Retinal pigment epithelial cell (primary cell): ENCODE data around the gene PRSS48.
"Not testable (repeated sequence)": the region's sequence is repeated elsewhere in the genome, so short reads cannot be mapped to it uniquely, and the experiment has no call there.

Experiments
- DNase-seq: peaks from one replicate; pipeline ENCODE4 v3.0.0-alpha.2; 2010; ENCODE audit warnings: low read depth
- H3K4me3 ChIP-seq: 2 replicates; pipeline ENCODE4 v1.5.1; 2011; ENCODE audit warnings: mild to moderate bottlenecking, low read length, control low read depth, moderate library complexity
- TF ChIP-seq, protein P1 (sequence below): conservative IDR thresholded peaks from 2 replicates; pipeline ENCODE4 v1.5.1; 2011; ENCODE audit warnings: low read depth, low read length, control low read depth, inconsistent platforms

The PRSS48 gene

GRCh38 chr4:151250706-151251105, 26.3 kb upstream of the PRSS48 start:
- H3K4me3 ChIP-seq = no peak overlapping the region
- no peak for DNase-seq
- TF ChIP-seq, protein P1, sequence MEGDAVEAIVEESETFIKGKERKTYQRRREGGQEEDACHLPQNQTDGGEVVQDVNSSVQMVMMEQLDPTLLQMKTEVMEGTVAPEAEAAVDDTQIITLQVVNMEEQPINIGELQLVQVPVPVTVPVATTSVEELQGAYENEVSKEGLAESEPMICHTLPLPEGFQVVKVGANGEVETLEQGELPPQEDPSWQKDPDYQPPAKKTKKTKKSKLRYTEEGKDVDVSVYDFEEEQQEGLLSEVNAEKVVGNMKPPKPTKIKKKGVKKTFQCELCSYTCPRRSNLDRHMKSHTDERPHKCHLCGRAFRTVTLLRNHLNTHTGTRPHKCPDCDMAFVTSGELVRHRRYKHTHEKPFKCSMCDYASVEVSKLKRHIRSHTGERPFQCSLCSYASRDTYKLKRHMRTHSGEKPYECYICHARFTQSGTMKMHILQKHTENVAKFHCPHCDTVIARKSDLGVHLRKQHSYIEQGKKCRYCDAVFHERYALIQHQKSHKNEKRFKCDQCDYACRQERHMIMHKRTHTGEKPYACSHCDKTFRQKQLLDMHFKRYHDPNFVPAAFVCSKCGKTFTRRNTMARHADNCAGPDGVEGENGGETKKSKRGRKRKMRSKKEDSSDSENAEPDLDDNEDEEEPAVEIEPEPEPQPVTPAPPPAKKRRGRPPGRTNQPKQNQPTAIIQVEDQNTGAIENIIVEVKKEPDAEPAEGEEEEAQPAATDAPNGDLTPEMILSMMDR = no peak

DNA sequence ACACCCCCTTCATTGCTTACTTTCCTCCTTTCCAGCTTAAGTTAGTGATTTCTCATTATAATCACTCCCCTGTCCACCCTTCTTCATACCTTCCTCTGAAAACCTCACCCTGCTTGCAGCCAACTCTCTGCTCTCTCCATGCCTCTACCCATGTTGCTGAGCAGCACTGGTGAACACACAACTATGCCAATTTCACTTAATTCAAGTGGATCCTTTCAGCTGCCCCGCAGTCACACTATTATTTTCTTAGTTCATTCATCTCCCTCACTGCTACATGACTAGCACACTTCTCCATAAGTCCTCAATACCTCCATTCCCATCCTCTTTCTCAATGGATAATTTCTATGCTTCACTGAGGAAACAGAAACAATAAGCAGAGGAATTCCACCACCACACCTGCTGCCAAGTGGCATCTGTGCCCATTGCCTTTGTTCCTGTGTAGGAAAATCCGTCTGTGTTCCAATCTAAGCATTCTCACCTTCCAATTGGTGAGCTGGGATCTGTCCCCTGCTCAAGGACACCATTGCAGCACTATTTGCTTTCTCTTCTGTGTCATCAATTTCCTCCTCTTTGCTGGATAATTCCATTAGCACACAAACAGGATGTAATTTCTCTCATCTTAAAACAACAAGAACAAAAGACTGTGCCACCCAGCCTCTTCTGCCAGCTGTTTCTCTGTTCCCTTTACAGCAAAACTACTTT, 25.2 kb upstream of the PRSS48 start:
- no peak overlapping the region for H3K4me3 ChIP-seq
- TF ChIP-seq, protein P1 = no peak
- no peak for DNase-seq

DNA sequence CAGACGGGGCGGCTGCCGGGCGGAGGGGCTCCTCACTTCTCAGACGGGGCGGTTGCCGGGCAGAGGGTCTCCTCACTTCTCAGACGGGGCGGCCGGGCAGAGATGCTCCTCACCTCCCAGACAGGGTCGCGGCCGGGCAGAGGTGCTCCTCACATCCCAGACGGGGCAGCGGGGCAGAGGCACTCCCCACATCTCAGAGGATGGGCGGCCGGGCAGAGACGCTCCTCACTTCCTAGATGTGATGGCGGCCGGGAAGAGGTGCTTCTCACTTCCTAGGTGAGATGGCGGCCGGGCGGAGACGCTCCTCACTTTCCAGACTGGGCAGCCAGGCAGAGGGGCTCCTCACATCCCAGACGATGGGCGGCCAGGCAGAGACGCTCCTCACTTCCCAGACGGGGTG, 21.7 kb upstream of the PRSS48 start:
- not testable (repeated sequence) for DNase-seq, H3K4me3 ChIP-seq

- DNase-seq, H3K4me3 ChIP-seq: not testable (repeated sequence)
These were observed 21.3 kb upstream of the PRSS48 start for GRCh38 chr4:151255680-151256079.

GRCh38 chr4:151256134-151256533, 20.8 kb upstream of the PRSS48 start:
- no peak for DNase-seq
- TF ChIP-seq, protein P1 = no peak
- H3K4me3 ChIP-seq = no peak overlapping the region

DNA sequence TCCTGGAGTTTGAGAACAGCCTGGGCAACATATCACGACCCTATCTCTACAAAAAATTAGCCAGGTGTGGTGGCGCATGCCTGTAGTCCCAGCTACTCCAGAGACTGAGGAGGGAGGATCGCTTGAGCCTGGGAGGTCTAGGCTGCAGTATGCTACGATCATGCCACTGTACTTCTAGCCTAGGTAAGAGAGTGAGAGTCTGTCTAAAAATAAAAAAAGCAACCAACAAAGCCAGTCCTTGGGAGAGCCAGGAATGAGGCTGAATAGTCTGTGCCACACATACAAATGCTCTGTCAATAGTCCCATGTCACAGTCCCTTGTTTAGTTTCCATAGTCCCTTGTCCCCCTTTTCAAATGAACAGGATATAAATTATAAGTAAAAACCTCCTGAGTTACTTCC, 19.3 kb upstream of the PRSS48 start:
- TF ChIP-seq, protein P1 = no peak
- no peak for DNase-seq
- no peak overlapping the region for H3K4me3 ChIP-seq

DNA sequence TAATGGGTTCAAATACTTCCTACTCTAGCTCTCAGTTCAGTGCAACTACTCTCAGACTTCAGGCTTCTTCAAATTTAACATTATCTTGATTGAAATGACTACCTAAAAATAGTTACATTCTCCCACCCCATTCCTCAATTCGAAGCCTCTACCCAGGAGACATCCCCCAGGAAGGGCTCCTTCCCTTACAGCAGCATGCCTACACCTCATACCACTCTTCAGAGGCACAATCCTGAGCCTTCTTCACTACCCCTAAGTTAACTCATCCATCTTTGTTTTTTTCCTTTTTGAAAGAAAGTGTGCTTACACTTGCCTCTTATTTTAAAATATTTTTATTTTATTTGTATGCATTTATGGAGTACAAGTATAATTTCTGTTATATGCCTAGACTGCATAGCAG, 17.2 kb upstream of the PRSS48 start:
- TF ChIP-seq, protein P1 = no peak
- no peak for DNase-seq
- H3K4me3 ChIP-seq = no peak overlapping the region

- DNase-seq = no peak
- H3K4me3 ChIP-seq = no peak overlapping the region
- TF ChIP-seq, protein P1 = no peak
These were observed 16.4 kb upstream of the PRSS48 start for GRCh38 chr4:151260526-151260925.
